Activated T-cell treated with anti-CD3 and anti-CD28 coated beads for 24 hours (primary cell): ENCODE measurements around the gene TBK1.

Experiments used
- DNase-seq: peaks from one replicate; pipeline ENCODE4 v3.0.0-alpha.2; 2020; ENCODE audit warnings: low read depth

The TBK1 gene

DNA sequence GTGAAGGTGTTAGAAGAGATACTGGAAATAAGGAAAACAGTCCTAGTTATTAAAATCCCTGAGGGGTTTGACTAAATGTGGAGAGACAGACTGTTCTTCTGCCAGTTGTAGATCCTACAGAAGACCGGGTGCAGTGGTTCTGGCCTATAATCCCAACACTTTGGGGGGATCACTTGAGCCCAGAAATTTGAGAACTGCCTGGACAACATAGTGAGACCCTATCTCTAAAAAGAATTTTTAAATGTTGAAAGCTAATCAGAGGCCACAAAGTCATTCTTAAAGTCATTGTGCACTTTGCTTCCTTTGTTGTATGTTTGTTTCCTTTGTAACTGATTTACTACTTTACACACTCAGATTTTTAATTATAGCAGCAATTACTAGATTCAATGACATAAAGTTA is 97.2 kb downstream of the TBK1 start:
- DNase-seq = no peak

GRCh38 chr12:64550755-64551154 is 98.8 kb downstream of the TBK1 start:
- DNase-seq = no peak

DNA sequence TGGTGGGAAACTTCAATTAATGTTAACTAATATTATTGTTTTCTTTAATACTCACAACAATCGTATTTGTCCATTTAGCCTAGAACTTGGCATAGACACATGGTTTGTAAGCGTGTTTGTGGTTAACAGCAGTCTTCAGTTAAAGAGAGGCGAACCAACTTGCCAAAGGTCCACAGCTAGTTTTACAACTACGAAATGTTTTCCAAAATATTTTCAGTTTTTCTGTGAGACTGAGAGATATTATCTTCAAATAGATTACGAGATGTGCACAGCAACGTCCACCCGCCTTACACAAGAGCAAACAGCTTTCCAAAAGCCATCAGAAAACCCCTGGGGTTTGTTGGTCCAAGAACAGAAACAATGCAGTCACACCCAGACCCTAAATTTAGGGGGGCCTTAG is 99.8 kb downstream of the TBK1 start:
- no peak for DNase-seq
